ENCODE data around the gene CRABP2. TPM values are rescaled to one million over a fixed set of nuclear protein-coding genes. Genes with fewer than 3 reads are reported as not detected.
A peak's percentile ranks its signal among the peaks of the same experiment; 100 is the strongest.

The CRABP2 gene
- total and polyA plus RNA-seq, 10 of the 15 experiments (the other 5 are each of a cell fraction or from before 2014, with no cell fraction given): 0.21 to 1.3 (median 0.41) TPM

GRCh38 chr1:156684227-156684782 is 21.1 kb downstream of the CRABP2 start:
- SMC1A ChIA-PET (ENCODE audit: uncharacterized antibody, unreplicated experiment): interaction anchor here (1.0 to 3.1 kb wide), 9 partner anchors 14 to 206 kb away, joined by 3 to 13 read pairs (median 4); no protein-coding TSS in a partner anchor
- Histone ChIP-seq H2AFZ (ENCODE audit: control insufficient read depth, low read depth, low read length) (no peak overlapping the region), H4K20me1 (ENCODE audit: control insufficient read depth, insufficient read depth) (no peaks in the 10 kb centered on the region), H3K27me3 (replicated peaks in 1 of 2; ENCODE audit: control insufficient read depth in 2 of 2, insufficient read depth in 2 of 2, low read length in 1 of 2) (peaks cover 0 to 3% of the 10 kb centered on the region in 2 experiments; a peak in 3 of 4 replicates), H3K4me2 (ENCODE audit: control insufficient read depth, insufficient read depth) (no peak overlapping the region), H3K4me1 (ENCODE audit: control insufficient read depth, insufficient read depth, low read length) (peaks cover 8% of the 10 kb centered on the region), H3K27ac (ENCODE audit: control insufficient read depth, insufficient read depth) (no peak overlapping the region), H3K9me3 (replicated peaks; ENCODE audit: control insufficient read depth, insufficient read depth, low read length) (no peaks in the 10 kb centered on the region), H3K36me3 (ENCODE audit: control insufficient read depth in 2 of 2, insufficient read depth in 2 of 2, low read length in 1 of 2) (no peaks in the 10 kb centered on the region), H3K4me3 (no peak overlapping the region), H3K79me2 (ENCODE audit: control insufficient read depth, insufficient read depth, low read length) (no peaks in the 10 kb centered on the region), H3K9ac (ENCODE audit: control insufficient read depth, insufficient read depth, low read length) (no peak overlapping the region)
- RAD21 ChIA-PET (ENCODE audit: unreplicated experiment): interaction anchor here (0.6 to 10.2 kb wide), 4 partner anchors 23 to 44 kb away, joined by 3 to 173 read pairs (median 4); partner anchors contain the start of genes ISG20L2 and METTL25B
- POLR2A ChIA-PET: interaction anchor here (0.5 kb wide), 1 partner anchor 187 kb away, joined by 5 read pairs; no protein-coding TSS in a partner anchor
- no peak for DNase-seq (ENCODE audit: low read depth, low spot score)
- peak; percentile 44 for FAIRE-seq
- CTCF ChIA-PET: interaction anchor here (0.8 to 12.9 kb wide), 13 partner anchors 19 to 206 kb away, joined by 3 to 433 read pairs (median 5); partner anchors contain the start of genes CRABP2, ISG20L2, METTL25B and NTRK1
- BruUV-seq (replicated peaks): no TSS peak
- intact Hi-C loops (cut with micrococcal nuclease; ENCODE audit: unreplicated experiment) (no loop called here), in situ Hi-C loops (cut with MboI) (no loop called here)
- 0% methylated on average over 5 of the region's 5 CpGs for WGBS (ENCODE audit: insufficient coverage, insufficient replicate concordance, low lambda C conversion rate, missing lambda C conversion rate)
- ATAC-seq: peak; percentile 78
- no peak for TF ChIP-seq HDGF (IDR thresholded peaks at IDR 0.05)
- TF ChIP-seq NFXL1 (IDR thresholded peaks at IDR 0.05; ENCODE audit: borderline replicate concordance): no peak
- TF ChIP-seq MYC (IDR thresholded peaks at IDR 0.05; ENCODE audit: insufficient read depth, insufficient read length, insufficient replicate concordance, low read length, severe bottlenecking): no peak
- no peak for TF ChIP-seq ZNF24 (IDR thresholded peaks at IDR 0.05)
- TF ChIP-seq ZNF592 (IDR thresholded peaks at IDR 0.05): no peak
- no peak for TF ChIP-seq BRCA1 (IDR thresholded peaks at IDR 0.05; ENCODE audit: low read depth, low read length)
- peak in 1 of 2 experiments; percentile 12; a peak in 1 of 4 replicates for TF ChIP-seq IKZF2 (IDR thresholded peaks at IDR 0.05)
- no peak for TF ChIP-seq ZSCAN29 (IDR thresholded peaks at IDR 0.05)
- no peak for TF ChIP-seq BCLAF1 (IDR thresholded peaks at IDR 0.05)
- TF ChIP-seq TAF1 (IDR thresholded peaks at IDR 0.05; ENCODE audit: borderline replicate concordance, low read depth, low read length): no peak
- TF ChIP-seq SPI1 (IDR thresholded peaks at IDR 0.05; ENCODE audit: borderline replicate concordance, insufficient read depth, low read depth, low read length): peak; percentile 83; the same call in 1 of the 2 replicates
- no peak for TF ChIP-seq SRF (IDR thresholded peaks at IDR 0.05; ENCODE audit: low read depth in 2 of 2, low read length in 2 of 2)
- no peak for TF ChIP-seq RELB (IDR thresholded peaks at IDR 0.05; ENCODE audit: low read depth)
- TF ChIP-seq JUND (IDR thresholded peaks at IDR 0.05; ENCODE audit: low read depth, low read length): no peak
- TF ChIP-seq IKZF1 (conservative IDR thresholded peaks at IDR 0.05): 0 out of 2 replicates have a peak, but pooled peaks have one; percentile 14
- no peak for TF ChIP-seq NBN (IDR thresholded peaks at IDR 0.05)

All from GM12878 (cell line).